CD14-positive monocyte (primary cell): ENCODE measurements around the gene ARHGEF25. TPM values are rescaled to one million over a fixed set of nuclear protein-coding genes. Genes with fewer than 3 reads are reported as not detected.
A peak's percentile ranks its signal among the peaks of the same experiment; 100 is the strongest.
"Not testable (repeated sequence)": the region's sequence is repeated elsewhere in the genome, so short reads cannot be mapped to it uniquely, and the experiment has no call there.

Experiments
- DNase-seq, 3 donors: peaks; one replicate each; pipeline ENCODE4 v3.0.0-alpha.2; 2011 to 2022
- H2AFZ ChIP-seq: 2 replicates; pipeline ENCODE4 v1.6.0; 2012; ENCODE audit warnings: mild to moderate bottlenecking, low read depth, low read length, inconsistent platforms; ENCODE audit not compliant: insufficient read depth, poor library complexity, severe bottlenecking
- H3K27ac ChIP-seq, 2 donors: 1 replicate in 1 of 2; 2 replicates in 1 of 2; pipeline ENCODE4 v1.5.1; 2012 to 2013; ENCODE audit warnings: low read length in 2 of 2, control low read depth in 1 of 2, inconsistent platforms in 1 of 2, low read depth in 1 of 2, mild to moderate bottlenecking in 1 of 2
- H3K27me3 ChIP-seq, 2 donors: one replicate each; pipeline versions ENCODE4 v1.6.0 to v1.6.1; 2011 to 2013; ENCODE audit warnings: low read length in 2 of 2; ENCODE audit not compliant: control insufficient read depth in 2 of 2, insufficient read depth in 2 of 2
- H3K36me3 ChIP-seq, 2 donors: replicated peaks in 1 of 2; 1 replicate in 1 of 2; 2 replicates in 1 of 2; pipeline versions ENCODE4 v1.5.1 to v1.6.1; 2012 to 2013; ENCODE audit warnings: low read length in 2 of 2, control low read depth in 1 of 2, inconsistent platforms in 1 of 2, mild to moderate bottlenecking in 1 of 2; ENCODE audit not compliant: insufficient read depth in 2 of 2, control insufficient read depth in 1 of 2
- H3K4me1 ChIP-seq, 2 donors: 1 replicate in 1 of 2; 2 replicates in 1 of 2; pipeline versions ENCODE4 v1.5.1 to v1.6.1; 2012 to 2013; ENCODE audit warnings: low read length in 2 of 2, control low read depth in 1 of 2, inconsistent platforms in 1 of 2, mild to moderate bottlenecking in 1 of 2, moderate library complexity in 1 of 2; ENCODE audit not compliant: insufficient read depth in 2 of 2, control insufficient read depth in 1 of 2
- H3K4me2 ChIP-seq: replicated peaks from 2 replicates; pipeline ENCODE3; 2012; ENCODE audit warnings: low read length, moderate library complexity, mild to moderate bottlenecking; ENCODE audit not compliant: poor library complexity, severe bottlenecking; ENCODE audit errors: extremely low read depth
- H3K4me3 ChIP-seq, 3 experiments: fragments of 200-600 bp in 1 of 3; sonication (generic) in 1 of 3; replicated peaks in 1 of 3; 1 replicate in 2 of 3; 2 replicates in 1 of 3; pipeline ENCODE4 v1.5.1; 2011 to 2013; ENCODE audit warnings: low read length in 3 of 3, mild to moderate bottlenecking in 3 of 3, control low read depth in 2 of 3, low read depth in 2 of 3, inconsistent platforms in 1 of 3, moderate library complexity in 1 of 3
- H3K79me2 ChIP-seq: 2 replicates; pipeline ENCODE4 v1.6.0; 2012; ENCODE audit warnings: mild to moderate bottlenecking, control low read depth, inconsistent platforms, low read length, moderate library complexity; ENCODE audit not compliant: insufficient read depth
- H3K9ac ChIP-seq: 2 replicates; pipeline ENCODE4 v1.6.0; 2017; ENCODE audit warnings: low read length, mild to moderate bottlenecking; ENCODE audit not compliant: insufficient read depth, poor library complexity, severe bottlenecking
- H3K9me3 ChIP-seq, 2 donors: replicated peaks in 1 of 2; 1 replicate in 1 of 2; 2 replicates in 1 of 2; pipeline versions ENCODE4 v1.5.1 to v1.6.1; 2012 to 2013; ENCODE audit warnings: low read length in 2 of 2, control low read depth in 1 of 2; ENCODE audit not compliant: control insufficient read depth in 1 of 2, insufficient read depth in 1 of 2
- H4K20me1 ChIP-seq: 2 replicates; pipeline ENCODE4 v1.6.0; 2012; ENCODE audit warnings: mild to moderate bottlenecking, low read length, control low read depth, moderate library complexity; ENCODE audit not compliant: insufficient read depth
- H3K27ac Mint-ChIP-seq, 7 donors: one replicate each; pipeline ENCODE4 v1.8.0; 2020; ENCODE audit warnings: mild to moderate bottlenecking in 7 of 7, mixed read lengths in 7 of 7, moderate library complexity in 6 of 7, inconsistent platforms in 2 of 7
- H3K27me3 Mint-ChIP-seq, 3 donors: one replicate each; pipeline ENCODE4 v1.8.0; 2021 to 2022; ENCODE audit warnings: low read depth in 3 of 3, mild to moderate bottlenecking in 3 of 3, mixed read lengths in 3 of 3, moderate library complexity in 3 of 3, inconsistent platforms in 1 of 3
- H3K36me3 Mint-ChIP-seq, 2 donors: one replicate each; pipeline ENCODE4 v1.8.0; 2020; ENCODE audit warnings: mixed read lengths in 2 of 2, inconsistent platforms in 1 of 2, mild to moderate bottlenecking in 1 of 2
- H3K4me1 Mint-ChIP-seq: one replicate; pipeline ENCODE4 v1.8.0; 2020; ENCODE audit warnings: mild to moderate bottlenecking, mixed read lengths
- H3K4me3 Mint-ChIP-seq, 2 donors: one replicate each; pipeline ENCODE4 v1.8.0; 2020; ENCODE audit warnings: mild to moderate bottlenecking in 2 of 2, mixed read lengths in 2 of 2, moderate library complexity in 1 of 2
- H3K9me3 Mint-ChIP-seq, 7 donors: one replicate each; pipeline ENCODE4 v1.8.0; 2020 to 2022; ENCODE audit warnings: mixed read lengths in 7 of 7, mild to moderate bottlenecking in 6 of 7, moderate library complexity in 6 of 7, inconsistent platforms in 2 of 7
- CTCF ChIP-seq: fragments of 200-600 bp; IDR thresholded peaks from one replicate; pipeline ENCODE4 v1.8.0; 2022; ENCODE audit warnings: antibody characterized with exemption, mild to moderate bottlenecking
- WGBS: methylation state at CpG from one replicate; pipeline ENCODE4 v1.1.5; 2013; ENCODE audit warnings: missing lambda C conversion rate; ENCODE audit not compliant: insufficient coverage; 5-methylcytosine and 5-hydroxymethylcytosine counted together
- intact Hi-C, 2 donors: fragments of 100-400 bp; cut with micrococcal nuclease; formaldehyde crosslinking; loops; one replicate each; pipeline versions ENCODE4 v1.15.0 to v1.15.1; 2023
- polyA plus RNA-seq, 3 donors: library from polyadenylated mRNA; depleted of rRNA in 1 of 3; unstranded in 2 of 3; stranded (reverse) in 1 of 3; fragments of 300-500 nt in 2 of 3; fragments of >200 nt in 1 of 3; fragmentation: Illumina TruSeq in 2 of 3; gene quantifications; 1 replicate in 2 of 3; 2 replicates in 1 of 3; pipeline ENCODE4 v1.2.3, GENCODE V29; 2012 to 2021

The ARHGEF25 gene
- polyA plus RNA-seq, 3 donors = not detected

- Histone ChIP-seq H3K4me2 (no peak overlapping the region), H3K9ac (no peak overlapping the region), H3K27ac (no peak overlapping the region), H3K27me3 (peaks cover 49 to 91% of the 10 kb centered on the region in 2 donors), H4K20me1 (no peaks in the 10 kb centered on the region), H3K4me3 (no peak overlapping the region), H3K79me2 (no peaks in the 10 kb centered on the region), H3K9me3 (peaks cover 4 to 24% of the 10 kb centered on the region in 2 donors), H3K4me1 (peaks cover 14 to 22% of the 10 kb centered on the region in 2 donors), H3K36me3 (no peaks in the 10 kb centered on the region), H2AFZ (no peak overlapping the region)
- no peak for DNase-seq
- H3K9me3 Mint-ChIP-seq = peaks cover 0 to 20% (median 8%) of the 10 kb centered on the region in 7 donors
- intact Hi-C loops = no loop called here
- no CpG with 5 or more reads among the region's 3 CpGs for WGBS
- no peak overlapping the region for H3K27ac Mint-ChIP-seq
- TF ChIP-seq CTCF = no peak
- peak overlapping the region in 1 of 2 donors; percentile 7 for H3K4me3 Mint-ChIP-seq
- H3K27me3 Mint-ChIP-seq = peaks cover 86 to 93% (median 91%) of the 10 kb centered on the region in 3 donors
- peaks cover 26% of the 10 kb centered on the region for H3K4me1 Mint-ChIP-seq
- peaks cover 12 to 13% of the 10 kb centered on the region in 2 donors for H3K36me3 Mint-ChIP-seq
Measured at GRCh38 chr12:57616383-57617101, 5.3 kb downstream of the ARHGEF25 start.

- peaks cover 5 to 31% of the 10 kb centered on the region in 2 donors for H3K9me3 ChIP-seq
- peaks cover 18 to 23% of the 10 kb centered on the region in 2 donors for H3K4me1 ChIP-seq
- no peak for DNase-seq
- peak overlapping the region in 1 of 2 donors; percentile 93 for H3K4me3 Mint-ChIP-seq
- peaks cover 30% of the 10 kb centered on the region for H3K4me1 Mint-ChIP-seq
- H3K27ac Mint-ChIP-seq = peak overlapping the region in 1 of 7 donors; percentile 68
- peaks cover 0 to 27% (median 6%) of the 10 kb centered on the region in 7 donors for H3K9me3 Mint-ChIP-seq
- H3K9ac ChIP-seq = no peak overlapping the region
- intact Hi-C loops = no loop called here
- H3K27ac ChIP-seq = no peak overlapping the region
- no peak for TF ChIP-seq CTCF
- peaks cover 88 to 94% (median 93%) of the 10 kb centered on the region in 3 donors for H3K27me3 Mint-ChIP-seq
- H3K36me3 ChIP-seq = no peaks in the 10 kb centered on the region
- peaks cover 49 to 92% of the 10 kb centered on the region in 2 donors for H3K27me3 ChIP-seq
- no peak overlapping the region for H2AFZ ChIP-seq
- 89% methylated on average over 3 of the region's 11 CpGs for WGBS
- no peak overlapping the region for H3K4me3 ChIP-seq
- no peak overlapping the region for H3K4me2 ChIP-seq
- peaks cover 13 to 14% of the 10 kb centered on the region in 2 donors for H3K36me3 Mint-ChIP-seq
- no peaks in the 10 kb centered on the region for H4K20me1 ChIP-seq
- no peaks in the 10 kb centered on the region for H3K79me2 ChIP-seq
Measured at GRCh38 chr12:57617942-57618341, 6.7 kb downstream of the ARHGEF25 start.

- 100% methylated on average over 2 of the region's 6 CpGs for WGBS
- H3K27ac Mint-ChIP-seq, H3K79me2 ChIP-seq, H3K36me3 ChIP-seq, H3K9ac ChIP-seq, DNase-seq, intact Hi-C loops, H4K20me1 ChIP-seq, H3K4me2 ChIP-seq, H2AFZ ChIP-seq, H3K27ac ChIP-seq, H3K4me3 ChIP-seq: not testable (repeated sequence)
- Mint-ChIP-seq H3K9me3 (peaks cover 0 to 27% (median 6%) of the 10 kb centered on the region in 7 donors), H3K4me1 (peaks cover 30% of the 10 kb centered on the region), H3K4me3 (peak overlapping the region in 1 of 2 donors; percentile 93), H3K27me3 (peaks cover 88 to 93% (median 93%) of the 10 kb centered on the region in 3 donors), H3K36me3 (peaks cover 13 to 14% of the 10 kb centered on the region in 2 donors)
- Histone ChIP-seq H3K27me3 (peaks cover 47 to 92% of the 10 kb centered on the region in 2 donors), H3K4me1 (peaks cover 18 to 23% of the 10 kb centered on the region in 2 donors), H3K9me3 (peaks cover 5 to 31% of the 10 kb centered on the region in 2 donors)
Measured at GRCh38 chr12:57618431-57618830, 7.2 kb downstream of the ARHGEF25 start.
